Prostate gland (tissue), 2 donors: ENCODE results near the gene MAOA. TPM values are rescaled to one million over a fixed set of nuclear protein-coding genes. Genes with fewer than 3 reads are reported as not detected.

Source experiments
- DNase-seq: peaks from one replicate; pipeline ENCODE4 v3.0.0-alpha.2; 2019; ENCODE audit warnings: low spot score
- H3K27ac ChIP-seq, 2 donors: fragments of 200-600 bp; sonication (generic); 2 replicates each; pipeline ENCODE4 v1.5.1; 2017 to 2019
- H3K27me3 ChIP-seq: fragments of 200-600 bp; sonication (generic); replicated peaks from 2 replicates; pipeline ENCODE4 v1.5.1; 2019; ENCODE audit not compliant: insufficient read depth
- H3K36me3 ChIP-seq, 2 donors: fragments of 200-600 bp; sonication (generic); 1 replicate in 1 of 2; 2 replicates in 1 of 2; pipeline versions ENCODE4 v1.5.1 to v1.8.1; 2017 to 2019
- H3K4me1 ChIP-seq: fragments of 200-600 bp; sonication (generic); replicated peaks from 2 replicates; pipeline ENCODE4 v1.5.1; 2019
- H3K4me3 ChIP-seq, 2 donors: fragments of 200-600 bp; sonication (generic); 2 replicates each; pipeline ENCODE4 v1.5.1; 2017 to 2019
- H3K9me3 ChIP-seq: fragments of 200-600 bp; sonication (generic); 2 replicates; pipeline ENCODE4 v1.5.1; 2017
- POLR2A ChIP-seq: fragments of 450-650 bp; IDR thresholded peaks from one replicate; pipeline ENCODE4 v1.6.1; 2016; ENCODE audit warnings: antibody characterized with exemption, mild to moderate bottlenecking
- POLR2AphosphoS5 ChIP-seq: sonication (generic); formaldehyde crosslinking; IDR thresholded peaks from one replicate; pipeline ENCODE4 v1.6.1; 2017; ENCODE audit warnings: antibody characterized with exemption
- WGBS: methylation state at CpG from one replicate; pipeline ENCODE4 v1.1.5; 2018; 5-methylcytosine and 5-hydroxymethylcytosine counted together
- intact Hi-C: fragments of 100-400 bp; cut with DNase I; formaldehyde crosslinking; loops from one replicate; pipeline ENCODE4 v1.14.2; 2022
- total RNA-seq, 2 donors: library from RNA; depleted of rRNA; stranded (reverse); fragments of >200 nt; gene quantifications; one replicate each; pipeline ENCODE4 v1.1.0, GENCODE V29; 2016
- TF ChIP-seq, protein P1 (sequence below), 4 experiments: fragments of 200-600 bp in 2 of 4; fragments of 450-650 bp in 2 of 4; sonication (generic) in 2 of 4; IDR thresholded peaks; 1 replicate in 3 of 4; 2 replicates in 1 of 4; pipeline ENCODE4 v1.5.1; 2016 to 2019; ENCODE audit warnings: antibody characterized with exemption in 4 of 4, mild to moderate bottlenecking in 2 of 4, moderate library complexity in 2 of 4

The MAOA gene
- total RNA-seq, 2 donors from 2014 or later, result 70.7 to 230 TPM

DNA sequence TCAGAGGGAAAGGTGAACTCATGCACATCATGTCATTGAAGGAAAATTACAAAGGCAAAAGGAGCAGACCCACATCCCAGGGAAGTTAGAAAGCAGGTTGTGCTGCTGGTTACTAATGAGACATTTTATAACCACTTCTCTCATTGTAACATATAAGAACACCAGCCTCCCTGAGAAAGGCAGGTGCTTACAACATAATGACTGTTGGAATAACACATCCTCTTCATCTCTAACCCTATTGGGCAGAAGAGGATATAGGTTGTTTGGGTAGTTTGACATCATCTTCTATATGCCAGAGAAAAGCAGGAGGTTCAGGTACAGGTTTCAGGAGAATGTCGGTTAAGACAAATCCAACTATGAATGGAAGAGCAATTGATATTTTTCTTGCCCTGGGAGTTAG is 77.6 kb downstream of the MAOA start:
- Histone ChIP-seq H3K4me3 (no peak overlapping the region), H3K27me3 (no peaks in the 10 kb centered on the region), H3K36me3 (no peaks in the 10 kb centered on the region), H3K9me3 (no peaks in the 10 kb centered on the region), H3K4me1 (no peaks in the 10 kb centered on the region), H3K27ac (no peak overlapping the region)
- intact Hi-C loops, result no loop called here
- no peak for DNase-seq
- TF ChIP-seq POLR2AphosphoS5 (no peak), POLR2A (no peak)
- TF ChIP-seq, protein P1, sequence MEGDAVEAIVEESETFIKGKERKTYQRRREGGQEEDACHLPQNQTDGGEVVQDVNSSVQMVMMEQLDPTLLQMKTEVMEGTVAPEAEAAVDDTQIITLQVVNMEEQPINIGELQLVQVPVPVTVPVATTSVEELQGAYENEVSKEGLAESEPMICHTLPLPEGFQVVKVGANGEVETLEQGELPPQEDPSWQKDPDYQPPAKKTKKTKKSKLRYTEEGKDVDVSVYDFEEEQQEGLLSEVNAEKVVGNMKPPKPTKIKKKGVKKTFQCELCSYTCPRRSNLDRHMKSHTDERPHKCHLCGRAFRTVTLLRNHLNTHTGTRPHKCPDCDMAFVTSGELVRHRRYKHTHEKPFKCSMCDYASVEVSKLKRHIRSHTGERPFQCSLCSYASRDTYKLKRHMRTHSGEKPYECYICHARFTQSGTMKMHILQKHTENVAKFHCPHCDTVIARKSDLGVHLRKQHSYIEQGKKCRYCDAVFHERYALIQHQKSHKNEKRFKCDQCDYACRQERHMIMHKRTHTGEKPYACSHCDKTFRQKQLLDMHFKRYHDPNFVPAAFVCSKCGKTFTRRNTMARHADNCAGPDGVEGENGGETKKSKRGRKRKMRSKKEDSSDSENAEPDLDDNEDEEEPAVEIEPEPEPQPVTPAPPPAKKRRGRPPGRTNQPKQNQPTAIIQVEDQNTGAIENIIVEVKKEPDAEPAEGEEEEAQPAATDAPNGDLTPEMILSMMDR (IDR thresholded peaks at IDR 0.05), result no peak
- WGBS, result 92% methylated on average over 1 of the region's 1 CpG

DNA sequence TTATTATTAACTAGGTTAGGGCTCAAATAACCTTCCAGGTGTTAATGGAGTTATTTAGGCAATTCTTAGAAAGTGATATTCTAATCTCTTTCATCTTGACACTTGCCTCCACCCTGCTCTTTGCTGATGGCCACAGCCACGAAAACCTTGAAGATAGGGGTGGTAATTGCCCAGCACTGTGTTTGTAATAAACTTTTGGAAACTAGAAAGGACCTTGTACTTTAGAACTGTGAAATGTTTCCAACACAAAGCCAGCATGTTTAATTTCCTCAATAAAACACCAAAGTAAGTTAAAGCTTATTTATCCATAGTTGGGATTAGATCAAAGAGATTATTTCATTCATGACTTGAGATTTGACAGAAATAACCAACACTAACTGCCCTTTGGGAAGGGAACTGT is 78.3 kb downstream of the MAOA start:
- DNase-seq, result no peak
- Histone ChIP-seq H3K27ac (no peak overlapping the region), H3K27me3 (no peaks in the 10 kb centered on the region), H3K36me3 (no peaks in the 10 kb centered on the region), H3K4me1 (no peaks in the 10 kb centered on the region), H3K4me3 (no peak overlapping the region), H3K9me3 (no peaks in the 10 kb centered on the region)
- WGBS, result 20% methylated on average over 1 of the region's 1 CpG
- intact Hi-C loops, result no loop called here
- TF ChIP-seq POLR2A, result no peak
- TF ChIP-seq POLR2AphosphoS5, result no peak
- TF ChIP-seq, protein P1 (IDR thresholded peaks at IDR 0.05), result no peak

GRCh38 chrX:43735534-43735933 is 79.4 kb downstream of the MAOA start:
- intact Hi-C loops, result no loop called here
- no peak overlapping the region for H3K4me3 ChIP-seq
- H3K27ac ChIP-seq, result no peak overlapping the region
- 79% methylated on average over 6 of the region's 6 CpGs for WGBS
- H3K36me3 ChIP-seq, result no peaks in the 10 kb centered on the region
- H3K4me1 ChIP-seq, result no peaks in the 10 kb centered on the region
- TF ChIP-seq, protein P1 (IDR thresholded peaks at IDR 0.05), result no peak
- TF ChIP-seq POLR2A (no peak), POLR2AphosphoS5 (no peak)
- no peaks in the 10 kb centered on the region for H3K27me3 ChIP-seq
- no peak for DNase-seq
- H3K9me3 ChIP-seq, result no peaks in the 10 kb centered on the region

GRCh38 chrX:43735957-43736356 is 79.9 kb downstream of the MAOA start:
- no peak for DNase-seq
- intact Hi-C loops, result no loop called here
- 55% methylated on average over 3 of the region's 3 CpGs for WGBS
- Histone ChIP-seq H3K36me3 (no peaks in the 10 kb centered on the region), H3K4me1 (no peaks in the 10 kb centered on the region), H3K9me3 (no peaks in the 10 kb centered on the region), H3K27ac (no peak overlapping the region), H3K27me3 (no peaks in the 10 kb centered on the region), H3K4me3 (no peak overlapping the region)
- TF ChIP-seq, protein P1 (IDR thresholded peaks at IDR 0.05), result no peak
- TF ChIP-seq POLR2AphosphoS5, result no peak
- no peak for TF ChIP-seq POLR2A

DNA sequence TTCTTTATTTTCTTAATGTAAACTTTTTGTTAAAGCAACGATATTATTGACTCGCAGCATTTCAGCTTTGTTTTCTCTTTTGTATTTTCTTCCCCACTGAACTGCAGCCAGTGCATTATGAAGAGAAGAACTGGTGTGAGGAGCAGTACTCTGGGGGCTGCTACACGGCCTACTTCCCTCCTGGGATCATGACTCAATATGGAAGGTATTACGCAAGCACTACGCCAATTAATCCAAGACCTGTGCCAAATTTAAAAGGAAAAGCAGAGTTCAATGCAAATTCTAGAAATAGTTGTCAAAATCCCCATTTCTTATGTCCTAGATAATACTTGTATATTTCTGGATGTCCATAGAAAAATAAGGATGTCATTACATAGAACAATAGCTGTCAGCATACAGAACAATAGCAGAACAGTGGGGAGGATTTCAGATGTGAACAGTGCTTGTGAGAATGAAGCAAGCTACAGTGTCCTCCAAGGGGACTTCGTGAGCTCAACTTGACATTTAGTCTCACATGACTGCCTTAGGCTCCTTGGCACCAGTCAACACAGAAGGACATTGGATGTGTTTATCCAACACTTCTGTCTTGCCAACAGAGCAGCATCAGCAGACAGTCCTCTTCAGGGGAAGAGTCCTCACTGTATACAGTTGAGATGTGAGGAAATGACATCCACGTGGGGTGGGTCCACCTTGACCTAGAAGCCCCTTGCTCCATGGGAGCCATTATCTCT is 85.9 kb downstream of the MAOA start:
- intact Hi-C loops, result no loop called here
- Histone ChIP-seq H3K27ac (no peak overlapping the region), H3K27me3 (no peaks in the 10 kb centered on the region), H3K9me3 (no peaks in the 10 kb centered on the region), H3K36me3 (no peaks in the 10 kb centered on the region), H3K4me1 (no peaks in the 10 kb centered on the region), H3K4me3 (no peak overlapping the region)
- WGBS, result 53% methylated on average over 7 of the region's 7 CpGs
- no peak for TF ChIP-seq POLR2A
- DNase-seq, result no peak
